Measurements from ENCODE around the gene CEP112. TPM values are rescaled to one million over a fixed set of nuclear protein-coding genes. Genes with fewer than 3 reads are reported as not detected.

Gene CEP112
- total and polyA plus RNA-seq, 2 of the 8 experiments (the other 6 are each of a cell fraction or from before 2014, with no cell fraction given) = 0.62 to 3.1 TPM

DNA sequence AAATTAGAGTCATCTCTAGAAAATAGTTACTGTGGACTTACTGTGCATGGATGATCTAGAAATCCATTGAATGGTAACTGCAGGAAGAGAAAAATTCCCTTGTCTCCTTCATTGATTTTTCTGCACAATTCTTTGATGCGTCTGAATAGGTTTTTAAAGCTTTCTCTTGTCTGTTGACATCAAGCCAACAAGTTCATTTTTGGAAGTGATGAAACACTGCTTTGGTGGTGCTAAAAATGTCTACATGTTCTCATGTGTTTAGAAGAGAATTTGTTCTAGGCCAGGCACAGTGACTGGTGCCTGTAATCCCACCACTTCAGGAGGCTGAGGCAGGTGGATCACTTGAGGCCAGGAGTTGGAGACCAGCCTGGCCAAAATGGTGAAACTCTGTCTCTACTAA lies 573.4 kb downstream of the CEP112 start:
- ChIA-PET POLR2A (ENCODE audit: partially characterized antibody) (no interaction called here), CTCF (ENCODE audit: partially characterized antibody) (no interaction called here)
- Histone ChIP-seq H3K79me2 (ENCODE audit: control insufficient read depth in 1 of 2, insufficient read depth in 2 of 2, low read length in 2 of 2) (no peaks in the 10 kb centered on the region), H3K9me3 (ENCODE audit: insufficient read depth in 2 of 2, low read depth in 1 of 2, low read length in 1 of 2) (no peaks in the 10 kb centered on the region), H2BK120ac (replicated peaks; ENCODE audit: low read depth, low read length) (peak overlapping the region; percentile 33), H2AK5ac (ENCODE audit: low read depth, low read length) (no peak overlapping the region), H3K79me1 (ENCODE audit: low read depth, low read length) (no peaks in the 10 kb centered on the region), H4K8ac (ENCODE audit: extremely low read depth, insufficient read depth, low read length) (no peak overlapping the region), H2BK12ac (ENCODE audit: low read depth, low read length) (no peak overlapping the region), H3K9ac (replicated peaks in 1 of 4; ENCODE audit: extremely low read depth in 1 of 4, low read depth in 3 of 4, low read length in 3 of 4) (no peak overlapping the region), H3K27ac (ENCODE audit: low read depth, low read length) (no peak overlapping the region), H4K5ac (ENCODE audit: insufficient read length, low read depth, low read length) (no peak overlapping the region), H3K18ac (ENCODE audit: extremely low read depth, low read length) (no peak overlapping the region), H3K36me3 (ENCODE audit: control insufficient read depth in 2 of 4, insufficient read depth in 4 of 4, low read length in 3 of 4) (no peaks in the 10 kb centered on the region), H3K56ac (replicated peaks; ENCODE audit: insufficient read length, low read depth, low read length) (no peak overlapping the region), H2BK5ac (ENCODE audit: low read depth, low read length) (no peak overlapping the region), H3K27me3 (replicated peaks in 1 of 4; ENCODE audit: control insufficient read depth in 3 of 4, extremely low read depth in 1 of 4, insufficient read depth in 3 of 4, low read length in 3 of 4) (no peaks in the 10 kb centered on the region), H3K23me2 (ENCODE audit: low read depth, low read length) (no peaks in the 10 kb centered on the region), H3K4me3 (ENCODE audit: extremely low read depth in 1 of 4, insufficient read depth in 2 of 4, low read depth in 3 of 4, low read length in 4 of 4) (no peak overlapping the region), H4K91ac (replicated peaks; ENCODE audit: insufficient read length, low read length) (no peak overlapping the region), H3K4me1 (replicated peaks in 1 of 4; ENCODE audit: control insufficient read depth in 3 of 4, insufficient read depth in 4 of 4, low read length in 3 of 4) (no peaks in the 10 kb centered on the region), H3K4me2 (ENCODE audit: insufficient read depth in 1 of 2, low read depth in 2 of 2, low read length in 2 of 2) (no peak overlapping the region), H3K4ac (replicated peaks; ENCODE audit: insufficient read length, low read depth, low read length) (no peak overlapping the region), H2BK20ac (ENCODE audit: low read length) (no peak overlapping the region), H4K20me1 (replicated peaks in 1 of 2; ENCODE audit: control insufficient read depth in 1 of 2, insufficient read depth in 2 of 2, low read length in 2 of 2) (no peaks in the 10 kb centered on the region), H2BK15ac (ENCODE audit: low read length) (no peak overlapping the region), H3K23ac (ENCODE audit: insufficient read length) (no peak overlapping the region), H2AFZ (ENCODE audit: low read length) (no peak overlapping the region), H3K14ac (ENCODE audit: insufficient read length) (no peak overlapping the region)
- TF ChIP-seq CEBPB (IDR thresholded peaks at IDR 0.05; ENCODE audit: low read depth, low read length) = no peak
- TF ChIP-seq TAF7 (optimal IDR thresholded peaks at IDR 0.05; ENCODE audit: borderline replicate concordance, low read depth, low read length) = no peak
- no peak for TF ChIP-seq SP1 (IDR thresholded peaks at IDR 0.05; ENCODE audit: low read depth, low read length)
- TF ChIP-seq SAP30 (IDR thresholded peaks at IDR 0.05; ENCODE audit: insufficient read depth, insufficient replicate concordance, low read length) = no peak
- TF ChIP-seq KDM1A (IDR thresholded peaks at IDR 0.05; ENCODE audit: borderline replicate concordance, low read length) = no peak
- TF ChIP-seq, protein P1, sequence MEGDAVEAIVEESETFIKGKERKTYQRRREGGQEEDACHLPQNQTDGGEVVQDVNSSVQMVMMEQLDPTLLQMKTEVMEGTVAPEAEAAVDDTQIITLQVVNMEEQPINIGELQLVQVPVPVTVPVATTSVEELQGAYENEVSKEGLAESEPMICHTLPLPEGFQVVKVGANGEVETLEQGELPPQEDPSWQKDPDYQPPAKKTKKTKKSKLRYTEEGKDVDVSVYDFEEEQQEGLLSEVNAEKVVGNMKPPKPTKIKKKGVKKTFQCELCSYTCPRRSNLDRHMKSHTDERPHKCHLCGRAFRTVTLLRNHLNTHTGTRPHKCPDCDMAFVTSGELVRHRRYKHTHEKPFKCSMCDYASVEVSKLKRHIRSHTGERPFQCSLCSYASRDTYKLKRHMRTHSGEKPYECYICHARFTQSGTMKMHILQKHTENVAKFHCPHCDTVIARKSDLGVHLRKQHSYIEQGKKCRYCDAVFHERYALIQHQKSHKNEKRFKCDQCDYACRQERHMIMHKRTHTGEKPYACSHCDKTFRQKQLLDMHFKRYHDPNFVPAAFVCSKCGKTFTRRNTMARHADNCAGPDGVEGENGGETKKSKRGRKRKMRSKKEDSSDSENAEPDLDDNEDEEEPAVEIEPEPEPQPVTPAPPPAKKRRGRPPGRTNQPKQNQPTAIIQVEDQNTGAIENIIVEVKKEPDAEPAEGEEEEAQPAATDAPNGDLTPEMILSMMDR (IDR thresholded peaks at IDR 0.05; ENCODE audit: control extremely low read depth in 1 of 3, insufficient read depth in 1 of 3, low read depth in 1 of 3, low read length in 3 of 3) = no peak
- TF ChIP-seq TAF1 (IDR thresholded peaks at IDR 0.05; ENCODE audit: low read depth, low read length) = no peak
- DNase-seq (ENCODE audit: low read depth in 1 of 2, low spot score in 2 of 2) = no peak
- FAIRE-seq = no peak
- 100% methylated on average over 1 of the region's 1 CpG; no CpG with 5 or more reads in 1 of the 2 experiments for WGBS, 2 experiments (ENCODE audit: extremely low coverage in 1 of 2, insufficient coverage in 1 of 2, insufficient read length in 1 of 2, insufficient replicate concordance in 2 of 2, low coverage in 1 of 2, low lambda C conversion rate in 2 of 2, missing lambda C conversion rate in 1 of 2)

All from H1 (cell line).